EH (cell line): ENCODE data around the gene MLST8.

Experiments used
- DNase-seq: peaks from one replicate; pipeline ENCODE4 v3.0.0-alpha.2; 2015; ENCODE audit warnings: low read depth

The MLST8 gene

DNA sequence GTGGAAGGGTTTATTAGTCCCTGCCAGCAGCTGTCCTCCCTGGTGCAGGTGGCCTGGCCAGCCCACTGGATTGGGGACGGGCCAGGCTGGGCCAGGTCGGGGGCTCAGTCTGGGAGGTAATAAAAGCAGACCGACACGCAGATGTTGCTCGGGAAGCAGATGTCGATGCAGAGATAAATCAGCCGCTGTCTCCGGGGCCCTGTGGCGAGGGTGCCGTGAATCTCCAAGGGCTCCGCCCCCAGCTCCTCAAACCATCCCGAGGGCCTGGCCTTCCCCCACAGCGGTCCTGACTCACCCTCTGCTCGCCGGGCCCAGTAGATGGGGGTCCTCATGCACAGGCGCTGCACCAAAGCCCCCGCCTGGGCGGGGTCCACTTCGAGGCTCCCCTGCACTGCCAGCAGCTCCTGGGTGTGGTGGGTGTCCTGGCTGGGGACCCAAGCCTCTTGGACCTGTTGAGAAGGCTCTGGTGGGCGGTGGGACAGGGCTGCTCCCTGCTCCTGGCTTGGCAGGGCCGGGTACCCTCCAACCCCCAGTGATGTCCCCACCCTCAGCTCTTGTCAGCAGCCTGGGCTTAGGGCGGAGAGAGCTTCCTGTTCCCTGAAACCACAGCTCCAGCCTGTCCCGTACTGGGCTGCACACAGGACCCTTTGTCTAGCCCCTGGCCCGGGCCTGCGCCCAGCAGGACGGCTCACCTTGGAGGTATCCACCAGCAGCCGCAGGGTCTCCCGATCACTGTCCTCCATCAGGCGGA lies 4.2 kb downstream of the MLST8 start:
- no peak for DNase-seq

DNA sequence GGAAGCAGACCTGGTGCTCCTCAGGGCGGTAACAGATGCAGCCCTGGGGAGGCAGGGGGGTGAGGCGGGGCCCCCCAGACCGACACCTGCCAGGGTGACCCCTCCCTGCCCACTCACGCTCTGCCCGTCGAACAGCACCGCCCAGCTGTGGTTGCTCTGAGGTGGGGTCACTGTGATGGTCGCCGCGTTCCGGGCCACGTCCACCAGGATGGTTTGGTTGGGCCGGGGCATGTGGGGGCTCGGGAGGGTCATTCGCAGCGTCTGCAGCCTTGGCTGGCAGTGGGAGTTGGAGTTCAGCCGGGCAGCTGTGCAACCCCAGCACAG lies 4.7 kb downstream of the MLST8 start:
- DNase-seq, result no peak

DNA sequence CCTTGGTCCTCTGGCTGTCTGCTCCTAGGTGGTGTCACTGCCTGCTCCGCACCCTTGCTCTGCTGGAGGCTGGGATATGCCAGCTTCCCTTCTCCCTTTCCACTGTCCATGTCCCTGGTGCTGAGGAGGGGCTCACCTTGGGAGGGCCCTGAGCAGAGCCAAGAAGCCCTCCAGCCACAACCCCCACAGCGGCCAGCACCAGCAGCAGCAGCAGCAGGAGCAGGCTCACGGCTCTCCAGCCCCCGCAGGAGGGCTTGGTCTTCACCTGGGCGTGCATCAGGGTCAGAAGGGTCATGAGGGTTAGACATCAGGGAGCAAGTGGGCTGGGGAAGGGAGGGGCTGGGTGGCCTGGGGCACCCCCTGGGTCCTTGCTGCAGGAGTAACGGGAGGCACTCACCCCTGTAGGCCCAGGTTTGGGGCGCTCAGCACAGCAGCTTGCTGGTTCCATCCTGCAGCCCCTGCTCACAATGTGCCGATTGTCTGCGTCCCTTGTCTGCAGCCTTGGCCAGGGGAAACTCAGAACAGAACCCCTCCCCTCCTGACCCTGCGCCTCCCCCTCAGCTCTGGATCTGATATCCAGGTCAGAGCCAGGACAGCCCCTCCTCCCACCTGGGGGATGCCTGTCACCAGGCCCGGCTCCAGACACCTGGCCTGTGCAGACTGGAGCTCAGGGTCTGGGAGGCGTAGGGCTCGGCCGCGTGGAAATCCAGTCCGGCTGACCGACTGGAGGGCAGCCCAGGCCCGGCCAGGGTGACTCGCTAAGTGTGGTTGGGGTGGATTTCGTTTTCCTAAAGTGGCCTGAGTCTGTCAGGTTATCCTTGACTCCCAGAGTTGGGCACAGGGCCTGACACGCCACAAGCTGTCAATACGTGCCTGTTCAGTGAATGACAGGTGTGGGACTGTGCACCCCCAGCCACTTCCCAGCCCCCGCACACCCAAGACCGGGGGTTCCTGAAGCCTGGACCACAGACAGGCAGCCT lies 5.4 kb downstream of the MLST8 start, which contains the start of gene BRICD5:
Gene BRICD5, minus strand, starts transcription at position 478 of the 980 bp plus-strand sequence. Its CDS starts 30 bp downstream, at position 448.
- no peak for DNase-seq

DNA sequence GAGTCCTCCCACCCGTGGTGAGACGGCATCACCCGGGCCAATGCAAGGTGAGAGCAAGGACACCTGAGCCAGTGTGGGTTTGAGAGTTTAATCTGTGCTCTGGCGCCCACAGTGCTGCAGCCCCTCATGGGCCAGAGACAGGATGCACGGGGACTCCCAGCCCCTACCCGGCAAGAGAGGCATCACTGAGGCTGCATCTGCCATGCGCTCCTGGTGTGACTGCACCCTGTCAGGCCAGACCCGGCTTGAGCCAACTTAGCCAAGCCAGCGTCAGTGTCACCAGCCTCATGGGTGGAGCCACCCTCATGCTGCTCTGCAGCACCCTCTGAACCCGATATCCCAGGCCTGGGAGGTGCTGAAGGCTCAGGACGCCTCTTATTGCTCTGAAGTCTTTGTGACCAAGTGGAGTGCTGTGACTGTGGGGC lies 6.7 kb downstream of the MLST8 start:
- DNase-seq, result no peak

DNA sequence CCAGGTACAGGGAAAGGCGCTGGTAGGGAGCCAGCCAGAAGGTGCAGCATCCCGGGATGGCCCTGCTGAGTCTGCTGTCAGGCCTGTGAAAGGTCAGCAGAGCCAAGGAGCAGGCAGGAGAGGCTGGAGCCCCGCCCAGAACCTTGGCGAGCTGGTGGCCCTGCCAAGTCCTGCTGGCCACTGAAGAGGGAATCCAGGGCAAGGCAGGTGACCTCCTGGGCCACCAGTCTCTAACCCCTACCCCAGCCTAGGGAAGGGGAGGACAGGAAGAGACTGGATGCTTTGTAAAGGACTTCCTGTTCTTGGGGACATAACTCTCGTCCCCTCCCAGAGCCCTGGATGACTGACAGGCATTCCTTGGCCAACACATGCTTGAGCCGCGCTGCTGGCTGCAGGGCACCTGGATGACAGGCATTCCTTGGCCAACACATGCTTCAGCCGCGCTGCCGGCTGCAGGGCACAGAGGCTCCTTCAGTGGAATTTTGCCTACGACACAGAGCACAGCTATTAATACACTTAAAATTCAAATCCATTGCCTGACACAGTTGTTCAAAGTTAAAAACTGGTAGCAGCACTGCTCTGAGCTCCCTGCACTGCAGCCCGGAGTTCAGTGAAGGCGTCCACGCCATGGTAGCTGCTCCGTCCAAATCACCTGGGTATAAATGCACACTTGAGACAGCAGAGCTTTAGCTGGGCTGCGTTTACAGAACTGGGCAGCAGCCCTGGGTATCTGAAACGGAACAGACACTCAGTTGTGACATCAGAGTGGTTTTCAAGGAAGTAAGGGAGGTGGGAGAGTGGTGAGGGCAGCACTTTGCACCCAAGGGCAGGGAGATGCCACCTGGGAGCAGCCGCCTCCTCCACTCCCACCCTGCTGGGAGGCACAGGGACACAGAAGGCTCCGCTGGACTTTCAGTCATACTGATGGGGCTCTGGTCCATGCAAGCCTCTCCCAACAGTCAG lies 7.4 kb downstream of the MLST8 start:
- DNase-seq, result peak; percentile 10

DNA sequence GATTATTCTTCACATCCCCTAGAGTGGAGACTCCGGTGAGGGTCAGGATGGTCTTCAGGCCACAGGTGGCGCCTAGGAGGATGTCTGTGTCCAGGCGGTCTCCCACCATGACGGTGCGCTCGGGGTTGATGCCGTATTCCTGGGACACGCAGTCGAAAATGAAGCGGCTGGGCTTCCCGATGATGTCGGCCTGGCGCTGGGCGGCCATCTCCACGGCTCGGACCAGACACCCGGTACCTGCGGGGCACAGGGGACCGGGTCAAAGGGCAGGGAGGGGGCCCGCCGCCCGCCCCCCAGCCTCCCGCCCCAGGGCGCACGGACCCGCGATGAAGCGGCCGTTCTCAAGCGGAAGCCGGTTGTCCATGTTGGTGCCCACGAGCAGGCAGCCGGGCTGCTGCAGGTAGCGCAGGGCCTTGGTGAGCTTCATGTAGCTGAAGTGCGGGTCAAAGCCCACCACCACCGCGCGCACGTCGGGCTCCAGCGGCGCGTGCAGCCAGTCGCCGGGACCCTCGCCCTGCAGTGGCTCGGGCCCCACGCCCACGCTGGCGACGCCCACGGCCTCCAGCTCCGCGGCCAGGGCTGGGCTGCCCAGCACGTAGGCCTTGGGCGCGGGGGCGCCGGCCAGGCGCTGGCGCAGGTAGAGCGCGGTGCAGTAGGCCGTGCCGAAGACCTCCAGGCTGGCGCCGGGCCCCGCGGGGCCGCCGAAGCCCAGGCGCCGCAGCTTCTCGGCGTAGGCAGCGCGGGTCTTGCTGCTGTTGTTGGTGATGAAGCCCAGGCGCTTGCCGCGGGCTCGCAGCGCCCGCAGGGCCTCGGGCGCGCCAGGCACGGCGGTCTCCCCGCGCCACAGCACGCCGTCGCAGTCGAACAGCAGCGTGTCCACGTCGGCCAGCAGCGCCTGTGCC lies 8.8 kb downstream of the MLST8 start:
- no peak for DNase-seq

DNA sequence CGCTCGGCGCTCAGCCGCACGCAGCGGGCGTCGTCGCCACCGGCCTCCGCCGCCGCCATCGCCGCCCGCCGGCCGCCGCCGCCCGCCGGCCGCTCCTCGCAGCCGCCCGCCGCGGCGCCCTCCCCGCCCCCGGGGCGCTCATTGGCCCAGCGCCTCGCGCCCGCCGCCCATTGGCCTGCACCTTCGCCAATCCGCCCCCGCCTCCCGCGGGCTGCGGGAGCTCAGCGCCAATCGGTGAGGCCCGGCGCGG lies 9.4 kb downstream of the MLST8 start, which contains the start of gene PGP:
Gene PGP, minus strand, starts transcription at position 122 of the 250 bp plus-strand sequence. Its CDS starts 63 bp downstream, at position 59.
- no peak for DNase-seq

DNA sequence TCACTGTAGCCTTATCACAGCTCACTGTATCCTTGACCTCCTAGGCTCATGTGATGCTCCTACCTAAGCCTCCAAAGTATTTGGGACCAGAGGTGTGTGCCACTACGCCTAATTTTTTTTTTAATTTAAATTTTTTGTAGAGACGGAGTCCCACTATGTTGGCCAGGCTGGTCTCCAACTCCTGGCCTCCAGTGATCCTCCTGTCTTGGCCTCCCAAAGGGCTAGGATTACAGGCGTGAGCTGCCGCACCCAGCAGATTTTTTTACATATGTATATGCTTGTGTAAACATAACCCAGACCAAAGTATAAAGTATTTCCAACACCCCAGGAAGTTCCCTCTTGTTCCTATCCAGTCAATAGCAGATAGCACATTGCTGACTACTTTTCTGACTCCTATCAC lies 11.1 kb downstream of the MLST8 start:
- no peak for DNase-seq

DNA sequence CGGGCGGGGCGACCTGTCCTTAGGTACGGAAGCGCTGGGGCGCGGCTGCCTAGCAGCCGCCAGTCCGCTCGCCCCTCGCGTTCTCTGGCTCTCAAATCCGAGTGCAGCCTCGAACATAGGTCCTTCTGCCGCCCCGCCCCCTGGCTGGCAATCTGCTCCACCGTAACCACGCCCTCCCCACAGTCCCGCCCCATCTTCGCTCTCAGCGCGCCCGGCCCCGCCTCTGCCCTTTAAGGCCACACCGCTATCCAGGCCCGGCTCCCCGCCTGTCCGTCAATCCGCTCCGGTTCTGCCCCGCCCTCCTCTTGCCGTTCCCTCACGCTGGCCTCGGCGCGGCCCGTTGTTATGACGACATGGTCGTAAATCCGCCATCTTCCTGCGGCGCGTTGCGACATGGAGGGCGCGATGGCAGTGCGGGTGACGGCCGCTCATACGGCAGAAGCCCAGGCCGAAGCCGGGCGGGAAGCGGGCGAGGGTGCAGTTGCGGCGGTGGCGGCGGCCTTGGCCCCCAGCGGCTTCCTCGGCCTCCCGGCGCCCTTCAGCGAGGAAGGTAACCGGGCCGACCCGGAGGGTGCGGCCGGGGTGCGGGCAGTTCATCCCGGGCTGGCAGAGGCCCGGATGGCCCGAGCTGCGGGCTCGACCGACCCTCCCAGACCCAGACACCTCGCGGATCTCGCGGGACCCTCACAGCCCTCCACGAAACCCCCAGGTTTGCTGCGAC lies 18.1 kb downstream of the MLST8 start, which contains the start of gene E4F1:
Gene E4F1, plus strand, starts transcription at position 371 of the 721 bp plus-strand sequence. Its CDS starts 23 bp downstream, at position 394.
- DNase-seq, result peak; percentile 99

DNA sequence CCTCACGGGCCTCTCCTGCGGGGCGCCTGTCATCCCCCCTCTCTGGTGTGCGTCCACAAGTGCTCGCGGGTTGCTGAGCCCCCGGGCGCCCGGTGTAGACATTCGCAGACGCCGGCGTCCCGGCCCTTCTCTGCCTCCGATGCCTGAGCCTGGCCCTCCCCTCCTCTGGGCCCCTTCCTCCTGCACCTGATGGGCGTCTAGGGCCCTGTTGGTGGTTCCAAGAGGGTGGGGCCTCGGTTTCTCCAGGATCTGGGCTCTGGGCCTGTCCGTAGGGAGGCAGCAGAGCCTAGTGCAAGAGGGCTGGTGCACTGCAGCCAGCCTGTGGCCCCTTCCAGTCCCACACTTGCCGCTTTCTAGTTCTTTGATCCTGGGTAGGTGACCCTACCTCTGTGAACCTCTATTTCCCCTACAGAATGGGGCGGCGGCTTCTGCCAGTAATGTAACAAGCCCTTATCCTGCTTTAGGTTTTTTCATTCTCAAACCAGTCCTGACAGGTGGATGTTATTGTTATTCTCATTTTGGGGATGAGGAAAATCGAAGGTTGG lies 18.8 kb downstream of the MLST8 start:
- DNase-seq, result peak; percentile 59

DNA sequence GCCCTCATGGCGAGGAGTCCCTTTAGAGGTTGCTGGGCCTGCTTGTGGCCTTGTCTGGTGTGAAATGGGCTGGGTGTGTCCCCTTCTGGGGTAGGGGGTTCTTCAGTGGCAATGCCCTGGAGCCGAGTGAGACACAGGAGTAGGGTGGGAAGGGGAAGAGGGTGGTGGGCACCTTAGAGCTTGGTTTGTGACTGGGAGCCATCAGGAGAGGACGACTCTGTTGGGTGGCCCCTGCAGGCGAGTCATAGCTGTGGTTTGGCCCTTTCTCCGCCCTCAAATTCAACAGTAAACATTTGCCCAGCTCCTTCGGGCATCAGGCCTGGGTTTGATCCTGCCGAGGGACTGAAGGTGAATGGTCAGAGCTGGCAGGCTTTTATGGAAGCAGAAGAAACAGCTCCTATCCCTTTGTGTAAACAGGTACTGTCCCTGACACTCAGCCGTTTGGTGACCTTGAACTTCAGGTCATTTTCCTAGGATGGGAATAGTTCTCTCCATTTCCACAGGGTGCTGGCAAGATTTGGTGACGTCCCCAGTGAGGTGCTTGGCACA lies 21.1 kb downstream of the MLST8 start:
- peak; percentile 21 for DNase-seq

DNA sequence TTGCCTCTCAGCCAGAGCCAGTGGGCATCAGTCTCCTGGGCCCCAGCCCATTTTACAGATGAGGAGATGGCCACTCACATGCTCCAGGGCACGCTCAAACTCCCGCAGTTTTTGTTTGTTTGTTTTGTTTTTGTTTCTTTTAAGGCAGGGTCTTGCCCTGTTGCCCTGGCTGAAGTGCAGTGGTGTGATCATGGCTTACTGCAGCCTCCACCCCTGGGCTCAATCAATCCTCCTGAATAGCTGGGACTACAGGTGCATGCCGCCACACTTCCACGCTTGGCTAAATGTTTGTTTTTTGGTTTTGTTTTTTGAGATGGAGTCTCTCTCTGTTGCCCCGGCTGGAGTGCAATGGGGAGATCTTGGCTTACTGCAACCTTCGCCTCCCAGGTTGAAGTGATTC lies 21.7 kb downstream of the MLST8 start:
- no peak for DNase-seq

DNA sequence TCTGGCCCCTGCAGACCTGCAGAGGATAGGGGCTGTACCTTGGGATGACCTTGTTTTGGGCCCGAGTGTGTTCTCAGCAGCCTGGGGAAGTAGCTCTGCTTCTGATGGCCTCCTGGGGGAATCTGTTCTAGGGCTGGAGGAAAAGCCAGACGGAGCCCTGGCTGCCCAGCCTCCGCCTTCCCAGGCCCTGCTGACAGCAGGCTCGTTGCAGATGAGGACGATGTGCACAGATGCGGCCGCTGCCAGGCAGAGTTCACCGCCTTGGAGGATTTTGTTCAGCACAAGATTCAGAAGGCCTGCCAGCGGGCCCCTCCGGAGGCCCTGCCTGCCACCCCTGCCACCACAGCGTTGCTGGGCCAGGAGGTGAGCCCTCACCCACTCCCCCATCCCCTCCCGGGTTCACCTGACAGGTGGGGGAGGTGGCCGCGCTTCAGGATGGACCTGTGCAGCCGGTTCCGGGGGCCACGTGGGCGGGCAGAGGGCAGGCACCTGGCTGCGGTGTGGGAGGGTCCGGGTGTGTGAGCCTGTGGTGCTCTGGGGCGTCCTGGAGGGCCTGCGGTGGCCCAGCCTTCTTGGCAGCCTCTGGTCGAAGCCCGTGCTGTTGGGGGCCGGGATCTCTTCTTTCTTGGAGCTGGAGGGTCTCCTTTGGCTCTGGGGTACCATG lies 23.0 kb downstream of the MLST8 start:
- DNase-seq, result no peak

DNA sequence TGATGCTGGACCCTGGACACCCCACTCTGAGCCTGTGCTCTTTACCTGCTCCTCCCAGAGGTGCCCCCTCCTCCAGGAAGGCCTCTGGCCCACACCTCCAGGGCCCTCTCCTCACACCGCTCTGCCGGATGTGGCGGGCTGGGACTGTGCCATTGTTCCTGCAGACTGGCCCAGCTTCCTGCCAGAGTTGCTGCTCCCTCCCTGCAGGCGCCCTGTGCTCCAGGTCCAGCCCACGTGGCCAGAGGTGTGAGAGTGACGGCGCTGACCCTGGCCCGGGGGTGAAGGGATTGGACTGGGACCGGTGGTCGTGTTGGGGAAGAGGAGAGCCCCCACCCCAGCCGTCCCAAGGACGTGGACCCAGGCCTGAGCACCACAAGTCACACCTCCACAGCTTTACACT lies 23.8 kb downstream of the MLST8 start:
- no peak for DNase-seq

DNA sequence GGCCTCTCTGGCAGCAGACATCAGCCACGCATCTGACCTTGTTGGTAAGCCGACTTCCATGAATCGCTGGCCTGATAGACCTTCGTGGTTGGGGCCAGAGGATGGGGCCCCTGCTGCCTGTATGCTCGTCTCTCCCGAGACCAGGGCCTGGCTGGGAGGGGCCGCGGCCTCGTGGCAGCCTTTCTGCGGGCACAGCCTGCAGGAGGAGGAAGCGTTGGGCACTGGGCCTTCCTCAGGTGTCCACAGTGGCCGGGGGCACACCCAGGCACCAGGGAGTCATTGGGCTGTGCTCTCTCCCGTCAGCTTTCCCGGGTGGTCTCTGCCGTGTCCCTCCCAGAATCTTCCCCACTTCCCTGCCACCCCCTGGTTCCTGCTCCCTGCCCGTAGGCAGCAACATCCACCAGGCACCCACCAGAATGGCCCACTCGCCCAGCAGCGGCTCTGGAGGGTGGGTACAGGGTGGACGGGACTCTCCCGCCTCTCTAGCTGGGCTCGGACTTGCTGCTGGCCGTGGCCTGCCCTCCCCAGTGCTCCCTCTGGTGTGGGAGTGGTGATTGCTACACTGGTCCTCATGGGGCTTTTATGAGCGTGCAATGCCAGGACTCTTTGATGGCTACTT lies 24.5 kb downstream of the MLST8 start:
- no peak for DNase-seq

DNA sequence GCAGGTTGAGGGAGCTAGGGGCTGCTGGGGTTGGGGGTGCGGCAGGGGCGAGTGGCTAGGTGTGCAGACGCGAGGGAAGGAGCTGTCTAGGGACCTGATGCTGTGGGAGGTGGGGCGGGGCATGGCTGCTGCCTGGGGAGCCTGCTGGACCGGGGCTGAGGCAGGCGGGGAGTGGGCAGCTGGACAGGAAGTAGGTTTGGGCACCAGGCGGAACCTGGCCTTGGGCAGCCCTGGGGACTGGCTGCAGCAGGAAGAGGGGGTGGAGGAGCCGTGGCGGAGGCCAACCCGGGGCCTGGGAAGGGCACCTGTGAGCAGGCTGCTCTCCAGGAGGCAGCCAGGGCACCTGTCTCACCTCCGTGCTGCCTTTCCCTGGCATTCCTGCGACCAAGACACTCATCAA lies 25.1 kb downstream of the MLST8 start:
- DNase-seq, result no peak

DNA sequence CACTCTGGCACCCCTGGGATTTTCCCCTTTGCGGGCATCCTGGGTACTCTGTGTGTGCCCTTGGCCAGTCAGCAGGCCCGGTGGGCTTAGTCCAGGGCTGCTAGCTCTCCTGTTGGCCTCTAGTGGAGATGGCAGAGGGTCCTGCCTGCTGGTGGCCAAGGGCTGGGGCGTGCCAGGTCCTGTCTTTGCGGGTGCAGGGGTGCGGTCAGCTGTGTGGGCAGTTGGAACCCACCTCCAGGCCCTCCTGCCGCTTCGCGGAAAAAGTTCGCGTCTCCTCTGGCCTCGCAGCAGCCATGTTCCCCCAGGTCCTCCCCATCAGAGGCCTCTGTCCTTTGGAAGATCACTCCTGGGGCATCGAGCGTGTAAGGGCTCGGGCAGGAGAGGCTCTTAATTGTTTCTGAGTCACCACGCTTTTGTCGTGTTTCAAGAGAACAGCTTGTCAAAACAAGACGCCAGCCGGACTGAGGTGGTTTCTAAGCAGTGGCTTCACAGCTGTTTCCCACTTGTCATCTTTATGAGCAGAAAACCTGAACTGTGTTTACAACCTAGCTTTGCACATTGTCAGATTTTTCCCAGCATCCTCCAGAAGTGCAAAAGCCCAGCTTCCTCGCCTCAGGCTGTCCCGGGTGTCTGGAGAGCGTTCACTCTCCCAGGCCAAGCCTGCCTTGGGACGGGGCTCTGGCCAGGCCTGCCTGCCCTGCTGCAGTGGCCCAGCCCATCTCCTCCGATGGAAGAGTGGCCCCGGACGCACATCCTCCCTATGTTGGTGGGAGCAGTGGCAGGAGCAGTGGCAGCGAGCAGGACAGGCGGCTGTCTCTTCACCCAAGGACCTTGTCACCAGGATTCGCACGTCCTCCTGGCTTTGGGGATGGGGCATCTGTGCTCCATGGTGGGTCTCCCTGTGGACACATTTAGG lies 26.0 kb downstream of the MLST8 start:
- DNase-seq, result peak; percentile 45
